ENCODE data around the gene AQP12B.
"Not testable (repeated sequence)": the region's sequence is repeated elsewhere in the genome, so short reads cannot be mapped to it uniquely, and the experiment has no call there.

Gene AQP12B

DNA sequence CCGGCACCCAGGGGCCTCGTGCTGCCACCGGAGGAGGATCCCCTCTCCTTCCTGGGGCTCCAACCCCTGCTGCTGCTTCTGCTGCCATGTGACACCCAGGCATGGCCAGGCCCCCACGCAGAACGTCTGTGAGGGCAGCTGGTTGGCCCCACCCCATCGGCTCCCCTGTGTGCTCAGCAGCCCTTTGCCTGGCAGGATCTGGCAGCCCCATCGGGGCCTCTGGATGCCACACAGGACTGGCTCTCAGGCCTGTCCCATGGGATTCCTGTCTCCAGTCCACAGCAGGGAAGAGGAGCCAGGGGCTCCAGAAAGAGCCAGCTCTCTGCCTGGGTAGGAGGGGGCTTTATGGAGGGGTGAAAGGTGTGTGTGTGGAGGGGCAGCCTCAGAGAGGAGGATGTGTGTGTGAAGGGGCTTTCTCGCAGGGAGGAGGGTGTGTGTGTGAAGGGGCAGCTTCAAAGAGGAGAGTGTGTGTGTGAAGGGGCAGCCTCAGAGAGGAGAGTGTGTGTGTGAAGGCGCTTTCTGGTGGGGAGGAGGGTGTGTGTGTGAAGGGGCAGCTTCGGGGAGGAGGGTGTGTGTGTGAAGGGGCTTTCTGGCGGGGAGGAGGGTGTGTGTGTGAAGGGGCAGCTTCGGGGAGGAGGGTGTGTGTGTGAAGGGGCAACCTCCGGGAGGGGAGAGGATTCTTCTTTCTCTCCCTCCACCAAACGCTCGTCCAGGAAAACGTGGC lies 8.1 kb downstream of the AQP12B start:
- H3K27ac ChIP-seq; H3K9ac ChIP-seq (ENCODE audit: insufficient read length); DNase-seq (ENCODE audit: low read depth, low spot score): not testable (repeated sequence)

DNA sequence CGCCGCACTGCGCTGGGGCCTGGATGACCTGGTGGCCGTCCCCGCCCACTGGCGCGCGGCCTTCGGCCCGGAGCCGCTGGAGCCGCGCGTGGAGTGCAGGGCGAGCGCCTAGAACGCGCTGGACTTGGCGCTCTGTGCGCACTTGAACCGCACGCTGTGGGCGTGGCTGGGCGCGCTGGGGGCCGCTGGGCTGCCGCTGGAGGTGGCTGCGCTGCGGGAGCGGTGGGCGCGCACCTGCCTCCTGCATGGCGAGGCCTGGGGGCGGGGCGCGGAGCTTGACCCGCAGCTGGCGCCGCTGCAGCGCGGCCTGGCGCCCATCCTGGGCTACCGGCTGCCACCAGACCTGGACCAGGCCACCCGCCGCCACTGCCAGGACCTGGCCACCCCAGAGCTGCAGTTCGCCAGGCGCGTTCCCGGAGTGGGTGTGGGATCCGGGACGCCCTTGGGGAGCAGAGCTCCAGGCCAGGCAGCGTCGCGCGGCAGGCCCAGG lies 9.9 kb downstream of the AQP12B start:
- Histone ChIP-seq H3K9ac (ENCODE audit: insufficient read length) (no peak overlapping the region), H3K27ac (no peak overlapping the region), H3K9me3 (ENCODE audit: low read depth, low read length) (no peaks in the 10 kb centered on the region), H3K36me3 (ENCODE audit: insufficient read depth, low read length) (no peaks in the 10 kb centered on the region), H3K4me3 (no peak overlapping the region)
- TF ChIP-seq FOXP2 (optimal IDR thresholded peaks at IDR 0.05; ENCODE audit: control extremely low read depth, extremely low read length, insufficient read depth) (no peak), POLR2AphosphoS5 (IDR thresholded peaks at IDR 0.05; ENCODE audit: borderline replicate concordance, low read depth, low read length) (no peak), EZH2 (IDR thresholded peaks at IDR 0.05) (no peak)
- no peak for DNase-seq (ENCODE audit: low read depth, low spot score)

More for the DNA sequence above, 8.1 kb downstream of the AQP12B start:
- not testable (repeated sequence) for H3K4me3 ChIP-seq; H3K36me3 ChIP-seq (ENCODE audit: insufficient read depth, low read length); H3K9me3 ChIP-seq (ENCODE audit: low read depth, low read length)

DNA sequence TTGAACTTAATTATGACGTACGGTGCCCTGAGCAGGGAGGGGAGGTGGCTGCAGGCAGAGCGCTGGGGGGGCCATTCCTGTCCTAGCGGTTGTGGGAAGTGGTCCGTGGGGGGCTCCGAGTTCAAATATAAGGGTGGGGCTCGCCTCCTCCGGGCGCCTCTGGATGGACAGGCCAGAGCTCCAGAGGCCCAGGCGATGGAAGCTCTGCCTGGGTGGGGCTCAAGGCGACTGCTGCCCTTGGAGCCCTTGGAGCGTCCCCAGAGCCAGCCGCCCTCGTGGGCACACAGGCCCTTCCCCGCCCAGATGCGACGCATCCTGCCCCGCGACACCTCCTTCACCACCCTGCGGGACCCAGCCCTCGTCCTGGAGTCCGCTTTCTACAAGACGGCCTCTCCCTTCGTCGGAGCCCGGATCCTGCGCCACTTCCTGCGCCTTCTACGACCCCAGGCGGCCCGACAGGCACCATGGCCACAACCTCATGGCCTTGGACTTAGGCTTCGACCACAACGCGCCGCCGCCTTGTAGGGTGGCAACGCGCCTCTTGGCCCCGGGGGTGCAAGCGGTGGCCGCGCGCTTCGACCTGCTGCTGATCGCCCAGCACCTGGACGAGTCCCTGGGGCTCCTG lies 10.5 kb downstream of the AQP12B start:
- no peak overlapping the region for H3K9ac ChIP-seq (ENCODE audit: insufficient read length)
- H3K36me3 ChIP-seq (ENCODE audit: insufficient read depth, low read length), result no peaks in the 10 kb centered on the region
- H3K9me3 ChIP-seq (ENCODE audit: low read depth, low read length), result no peaks in the 10 kb centered on the region
- no peak overlapping the region for H3K27ac ChIP-seq
- no peak for DNase-seq (ENCODE audit: low read depth, low spot score)
- TF ChIP-seq POLR2AphosphoS5 (IDR thresholded peaks at IDR 0.05; ENCODE audit: borderline replicate concordance, low read depth, low read length) (no peak), EZH2 (IDR thresholded peaks at IDR 0.05) (no peak), FOXP2 (optimal IDR thresholded peaks at IDR 0.05; ENCODE audit: control extremely low read depth, extremely low read length, insufficient read depth) (no peak)
- no peak overlapping the region for H3K4me3 ChIP-seq

DNA sequence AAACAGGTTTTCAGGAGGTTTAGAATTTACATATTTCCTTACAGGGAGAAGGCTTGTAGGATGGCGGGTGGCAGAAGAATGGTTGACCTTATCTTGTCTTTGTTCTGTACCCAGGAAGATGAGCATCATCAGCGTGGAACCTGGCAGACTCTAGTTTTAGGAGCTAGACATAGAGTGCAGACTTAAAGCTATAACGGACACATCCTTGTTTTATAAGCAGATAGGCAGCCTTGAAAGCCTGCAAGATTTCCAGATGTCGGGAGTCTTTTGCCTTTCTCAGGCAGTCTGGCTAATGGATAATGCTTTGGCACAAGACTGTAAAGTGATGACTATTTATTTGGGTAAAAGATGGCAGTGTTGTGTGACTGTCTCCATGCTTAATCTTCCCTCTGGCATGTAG lies 11.7 kb downstream of the AQP12B start:
- TF ChIP-seq EZH2 (IDR thresholded peaks at IDR 0.05), result peak; percentile 57
- TF ChIP-seq POLR2AphosphoS5 (IDR thresholded peaks at IDR 0.05; ENCODE audit: borderline replicate concordance, low read depth, low read length), result no peak
- TF ChIP-seq FOXP2 (optimal IDR thresholded peaks at IDR 0.05; ENCODE audit: control extremely low read depth, extremely low read length, insufficient read depth), result no peak
- Histone ChIP-seq H3K9me3 (ENCODE audit: low read depth, low read length) (no peaks in the 10 kb centered on the region), H3K9ac (ENCODE audit: insufficient read length) (no peak overlapping the region), H3K27ac (no peak overlapping the region), H3K36me3 (ENCODE audit: insufficient read depth, low read length) (no peaks in the 10 kb centered on the region), H3K4me3 (no peak overlapping the region)
- DNase-seq (ENCODE audit: low read depth, low spot score), result no peak

DNA sequence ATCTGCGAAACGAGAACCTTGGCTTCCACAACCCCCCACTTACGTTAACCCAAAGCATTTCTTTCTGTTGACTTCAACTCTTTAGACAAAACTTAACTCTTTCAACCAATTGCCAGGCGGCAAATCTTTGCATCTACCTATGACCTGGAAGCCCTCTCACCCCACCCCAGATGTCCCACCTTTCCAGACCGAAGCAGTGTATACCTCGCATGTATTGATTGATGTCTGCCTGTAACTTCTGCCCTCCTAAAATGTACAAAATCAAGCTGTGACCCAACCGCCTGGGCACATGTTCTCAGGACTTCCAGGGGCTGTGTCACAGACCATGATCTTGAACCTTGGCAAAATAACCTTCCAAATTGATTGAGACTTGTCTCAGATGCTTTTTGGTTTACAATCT lies 12.3 kb downstream of the AQP12B start:
- Histone ChIP-seq H3K9me3 (ENCODE audit: low read depth, low read length) (no peaks in the 10 kb centered on the region), H3K9ac (ENCODE audit: insufficient read length) (no peak overlapping the region), H3K4me3 (no peak overlapping the region), H3K27ac (no peak overlapping the region), H3K36me3 (ENCODE audit: insufficient read depth, low read length) (no peaks in the 10 kb centered on the region)
- TF ChIP-seq POLR2AphosphoS5 (IDR thresholded peaks at IDR 0.05; ENCODE audit: borderline replicate concordance, low read depth, low read length) (no peak), EZH2 (IDR thresholded peaks at IDR 0.05) (no peak), FOXP2 (optimal IDR thresholded peaks at IDR 0.05; ENCODE audit: control extremely low read depth, extremely low read length, insufficient read depth) (no peak)
- no peak for DNase-seq (ENCODE audit: low read depth, low spot score)

DNA sequence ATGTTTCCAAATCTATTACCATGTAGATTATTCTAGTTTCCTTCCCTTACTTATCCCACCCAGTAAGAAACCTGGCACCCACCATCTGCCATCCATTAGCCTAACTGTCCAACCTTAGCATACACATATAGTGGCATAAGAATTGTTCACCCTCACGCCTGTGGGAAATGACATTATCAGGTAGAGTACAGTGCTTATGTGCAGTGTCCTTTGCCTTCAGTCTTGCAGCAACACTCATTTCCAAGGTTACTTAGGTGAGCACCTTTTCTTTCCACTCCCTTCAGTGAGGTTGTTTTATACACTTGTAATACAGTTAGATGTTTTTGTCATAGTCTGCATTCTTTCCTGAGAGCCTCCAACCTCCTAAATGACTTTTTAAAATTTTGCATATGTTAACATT lies 18.1 kb downstream of the AQP12B start:
- no peaks in the 10 kb centered on the region for H3K36me3 ChIP-seq (ENCODE audit: insufficient read depth, low read length)
- H3K4me3 ChIP-seq, result no peak overlapping the region
- H3K27ac ChIP-seq, result no peak overlapping the region
- H3K9me3 ChIP-seq (ENCODE audit: low read depth, low read length), result no peaks in the 10 kb centered on the region
- no peak for DNase-seq (ENCODE audit: low read depth, low spot score)
- TF ChIP-seq POLR2AphosphoS5 (IDR thresholded peaks at IDR 0.05; ENCODE audit: borderline replicate concordance, low read depth, low read length) (no peak), EZH2 (IDR thresholded peaks at IDR 0.05) (no peak), FOXP2 (optimal IDR thresholded peaks at IDR 0.05; ENCODE audit: control extremely low read depth, extremely low read length, insufficient read depth) (no peak)
- no peak overlapping the region for H3K9ac ChIP-seq (ENCODE audit: insufficient read length)

DNA sequence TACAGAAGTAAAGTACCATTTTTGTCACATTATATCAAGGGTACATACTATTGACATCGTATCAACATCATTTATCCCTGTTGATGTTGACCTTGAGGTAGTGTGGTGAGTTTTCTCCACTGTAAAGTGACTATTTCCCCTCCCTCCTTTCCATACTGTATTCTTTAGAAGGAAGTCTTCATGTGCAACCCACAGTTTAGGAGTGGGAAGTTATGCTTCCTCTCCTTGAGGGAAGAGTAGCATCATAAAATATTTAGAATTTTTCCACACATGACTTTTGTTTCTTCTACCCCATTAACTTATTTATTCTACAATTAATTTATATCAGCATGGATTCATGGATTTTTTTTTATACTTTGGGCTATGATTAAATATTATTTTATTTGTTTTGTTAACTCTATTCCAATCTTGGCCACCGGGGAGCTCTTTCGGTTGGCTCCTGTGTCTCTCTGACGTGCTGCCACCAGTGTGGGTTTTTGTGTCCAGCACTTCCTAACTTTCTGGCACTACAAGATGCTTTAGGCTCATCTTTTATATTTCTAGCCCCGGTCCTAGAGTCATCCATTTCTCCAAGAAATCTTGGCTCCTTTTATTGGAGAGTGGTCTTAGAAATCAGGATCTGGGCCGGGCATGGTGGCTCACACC lies 19.0 kb downstream of the AQP12B start:
- Histone ChIP-seq H3K27ac (no peak overlapping the region), H3K9me3 (ENCODE audit: low read depth, low read length) (no peaks in the 10 kb centered on the region), H3K9ac (ENCODE audit: insufficient read length) (no peak overlapping the region), H3K36me3 (ENCODE audit: insufficient read depth, low read length) (no peaks in the 10 kb centered on the region), H3K4me3 (no peak overlapping the region)
- DNase-seq (ENCODE audit: low read depth, low spot score), result no peak
- TF ChIP-seq EZH2 (IDR thresholded peaks at IDR 0.05), result no peak
- no peak for TF ChIP-seq POLR2AphosphoS5 (IDR thresholded peaks at IDR 0.05; ENCODE audit: borderline replicate concordance, low read depth, low read length)
- no peak for TF ChIP-seq FOXP2 (optimal IDR thresholded peaks at IDR 0.05; ENCODE audit: control extremely low read depth, extremely low read length, insufficient read depth)

DNA sequence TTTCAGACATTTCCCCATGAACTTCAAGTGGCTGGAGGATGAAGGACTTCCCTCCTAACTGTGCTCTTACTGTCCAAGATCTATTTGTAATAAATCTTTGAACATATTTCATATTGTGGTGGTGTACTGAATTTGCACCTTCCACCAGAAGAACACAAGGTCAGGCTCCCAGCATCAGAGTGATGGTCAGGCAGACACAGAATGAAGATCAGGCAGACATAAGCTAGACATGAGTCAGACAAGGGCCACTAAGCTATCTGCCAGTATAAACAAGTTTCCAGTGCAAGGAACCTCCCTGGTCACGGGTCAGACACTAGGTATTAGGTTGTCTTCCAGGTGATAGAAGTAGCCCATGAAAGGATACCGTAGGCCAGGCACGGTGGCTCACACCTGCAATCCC lies 20.0 kb downstream of the AQP12B start:
- H3K36me3 ChIP-seq (ENCODE audit: insufficient read depth, low read length), result no peaks in the 10 kb centered on the region
- no peak for DNase-seq (ENCODE audit: low read depth, low spot score)
- no peak overlapping the region for H3K4me3 ChIP-seq
- H3K9ac ChIP-seq (ENCODE audit: insufficient read length), result no peak overlapping the region
- no peak overlapping the region for H3K27ac ChIP-seq
- TF ChIP-seq EZH2 (IDR thresholded peaks at IDR 0.05) (no peak), FOXP2 (optimal IDR thresholded peaks at IDR 0.05; ENCODE audit: control extremely low read depth, extremely low read length, insufficient read depth) (no peak), POLR2AphosphoS5 (IDR thresholded peaks at IDR 0.05; ENCODE audit: borderline replicate concordance, low read depth, low read length) (no peak)
- no peaks in the 10 kb centered on the region for H3K9me3 ChIP-seq (ENCODE audit: low read depth, low read length)

DNA sequence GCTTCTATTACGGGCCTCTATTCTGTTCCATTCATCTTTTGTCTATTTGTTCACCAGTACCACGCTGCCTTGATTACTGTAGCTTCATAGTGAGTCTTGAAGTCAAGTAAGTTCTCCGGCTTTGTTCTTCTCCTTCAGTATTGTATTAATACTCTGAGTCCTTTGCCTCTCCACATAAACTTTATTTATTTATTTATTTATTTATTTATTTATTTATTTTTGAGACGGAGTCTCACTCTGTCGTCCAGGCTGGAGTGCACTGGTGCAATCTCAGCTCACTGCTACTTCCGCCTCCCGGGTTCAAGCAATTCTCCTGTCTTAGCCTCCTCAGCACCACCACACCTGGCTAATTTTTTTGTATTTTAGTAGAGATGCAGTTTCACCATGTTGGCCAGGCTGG lies 22.8 kb downstream of the AQP12B start:
- not testable (repeated sequence) for H3K4me3 ChIP-seq; H3K9ac ChIP-seq (ENCODE audit: insufficient read length); H3K36me3 ChIP-seq (ENCODE audit: insufficient read depth, low read length); H3K9me3 ChIP-seq (ENCODE audit: low read depth, low read length); DNase-seq (ENCODE audit: low read depth, low spot score); H3K27ac ChIP-seq
